ENCODE data around the gene OTUB1.
"Not testable (repeated sequence)": the region's sequence is repeated elsewhere in the genome, so short reads cannot be mapped to it uniquely, and the experiment has no call there.

The OTUB1 gene

GRCh38 chr11:63986156-63986931, at the start of gene OTUB1:
OTUB1 (plus strand) TSS chr11:63986438; CDS start chr11:63986457, 19 bp downstream.
- DNase-seq (ENCODE audit: low spot score): peak; percentile 84

DNA sequence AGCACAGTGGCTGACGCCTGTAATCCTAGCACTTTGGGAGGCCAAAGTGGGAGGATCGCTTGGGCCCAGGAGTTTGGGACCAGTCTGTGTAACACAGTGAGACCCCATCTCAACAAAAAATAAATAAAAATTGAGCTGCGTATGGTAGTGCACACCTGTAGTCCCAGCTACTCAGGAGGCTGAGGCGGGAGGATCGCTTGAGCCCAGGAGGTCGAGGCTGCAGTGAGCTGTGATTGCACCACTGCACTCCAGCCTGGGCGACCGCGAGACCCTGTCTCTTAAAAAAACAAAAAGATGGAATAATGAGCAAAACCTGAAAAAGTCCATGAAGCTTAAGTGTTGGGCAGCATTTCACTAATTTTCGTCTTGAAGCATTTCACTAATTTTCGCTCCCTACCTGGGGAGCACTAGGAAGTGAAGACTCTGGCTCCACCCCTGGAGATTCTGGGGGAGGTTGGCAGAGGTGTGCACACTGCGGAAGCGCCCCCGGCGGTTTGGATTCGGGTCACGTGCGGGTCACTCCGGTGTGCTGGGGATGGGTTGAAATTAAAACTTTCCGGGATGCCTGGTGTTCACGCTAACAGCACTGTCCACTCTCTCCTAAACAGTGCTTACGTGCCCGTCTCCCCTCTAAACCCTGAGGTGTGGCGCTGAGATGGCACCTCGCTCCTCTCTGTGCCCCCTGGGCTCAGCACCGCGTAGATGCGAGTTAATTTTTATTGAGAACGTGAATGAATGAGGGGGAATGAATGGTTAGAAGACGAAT, 48.3 kb upstream of the OTUB1 start:
- no peak for DNase-seq (ENCODE audit: low spot score)

DNA sequence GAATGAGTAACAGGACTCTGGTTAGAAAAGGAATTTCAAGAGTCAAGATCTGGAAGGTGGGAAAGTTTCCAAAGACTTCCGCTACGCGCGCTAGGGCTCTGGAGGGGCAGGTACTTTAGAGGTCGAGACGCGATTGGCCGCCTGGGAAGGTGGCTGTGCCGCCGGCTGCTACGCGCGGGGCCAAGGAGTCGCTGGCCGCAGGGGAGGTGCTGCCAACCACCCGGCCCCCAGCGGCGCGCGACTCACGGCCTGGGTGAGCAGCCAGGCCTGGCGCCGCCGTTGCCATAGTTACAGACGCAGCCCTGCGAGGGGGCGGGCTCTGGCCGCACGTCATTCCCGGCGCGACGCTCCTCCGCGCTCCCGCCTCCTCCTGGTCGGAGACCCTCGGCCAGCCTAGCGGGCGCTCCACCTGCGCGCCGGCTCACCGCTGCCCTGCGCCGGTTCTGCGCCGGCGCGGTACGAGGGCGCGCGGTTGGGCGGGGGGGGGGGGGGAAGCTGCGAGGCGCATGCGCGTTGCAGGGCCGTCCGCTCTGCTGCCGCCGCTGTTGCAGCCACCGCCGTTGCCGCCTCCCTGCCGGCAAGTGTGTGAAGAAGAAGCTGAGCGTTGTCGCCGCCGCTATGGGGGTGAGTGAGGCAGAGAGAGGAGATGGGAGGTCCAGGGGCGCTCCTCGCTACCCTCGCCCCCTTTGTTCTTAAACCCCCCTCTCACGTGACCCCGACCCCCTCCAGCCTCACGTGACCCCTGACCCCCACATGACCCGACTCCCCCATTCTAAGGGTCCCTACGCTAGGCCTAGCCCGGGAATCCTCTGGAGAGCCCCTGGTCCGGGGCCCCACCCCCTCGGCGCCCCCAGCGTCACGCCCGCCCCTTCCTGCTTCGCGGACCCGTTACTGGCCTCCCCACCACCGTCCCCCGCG, 47.5 kb upstream of the OTUB1 start, which contains the start of gene NAA40:
Gene NAA40 (plus strand): TSS at position 524 of the 918 bp plus-strand sequence. CDS start 95 bp downstream, at position 619.
- peak; percentile 93 for DNase-seq (ENCODE audit: low spot score)

DNA sequence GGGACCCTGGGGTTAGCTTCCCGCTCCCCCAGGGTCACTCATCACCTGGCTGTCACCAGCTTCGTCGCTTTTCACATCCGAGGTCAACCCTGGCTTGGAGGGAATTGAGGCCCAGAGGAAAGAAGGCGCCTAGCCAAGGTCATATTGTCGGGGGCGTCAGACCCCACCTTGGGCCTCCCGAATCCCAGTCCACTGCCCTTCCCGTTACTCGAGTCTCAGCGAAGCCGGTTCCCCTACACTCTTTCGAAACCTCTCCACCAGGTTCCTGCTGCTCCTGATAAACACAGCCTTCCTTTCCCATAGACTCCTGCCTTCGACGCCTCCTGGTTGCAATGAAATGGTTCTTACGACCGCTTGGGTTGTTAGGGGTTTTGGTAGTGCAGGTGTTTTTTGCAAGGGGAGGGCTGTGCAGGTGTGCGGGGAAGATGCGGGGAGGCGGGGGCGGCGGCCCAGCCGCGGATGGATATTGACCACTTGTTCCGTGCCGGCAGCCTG, 46.8 kb upstream of the OTUB1 start:
- no peak for DNase-seq (ENCODE audit: low spot score)

GRCh38 chr11:63940786-63941185, 45.5 kb upstream of the OTUB1 start:
- DNase-seq (ENCODE audit: low spot score): no peak

DNA sequence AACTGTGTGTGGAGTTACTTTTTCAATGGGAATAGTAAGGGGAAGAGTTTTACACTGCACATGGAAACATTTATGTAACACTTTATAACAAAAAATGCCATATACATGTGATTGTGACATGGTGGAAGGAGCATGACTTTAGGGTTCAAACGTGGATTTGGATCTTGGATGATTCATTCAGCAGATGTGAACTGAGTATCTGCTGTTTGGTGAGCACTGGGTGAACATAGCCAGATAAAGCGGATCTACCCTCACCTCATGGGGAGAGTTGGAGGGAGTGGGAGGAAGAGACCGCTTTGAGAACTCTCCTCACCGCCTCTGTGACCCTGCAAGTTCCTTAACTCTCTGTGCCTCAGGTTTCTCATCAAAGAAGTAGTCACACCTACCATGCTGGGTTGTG, 44.3 kb upstream of the OTUB1 start:
- no peak for DNase-seq (ENCODE audit: low spot score)

DNA sequence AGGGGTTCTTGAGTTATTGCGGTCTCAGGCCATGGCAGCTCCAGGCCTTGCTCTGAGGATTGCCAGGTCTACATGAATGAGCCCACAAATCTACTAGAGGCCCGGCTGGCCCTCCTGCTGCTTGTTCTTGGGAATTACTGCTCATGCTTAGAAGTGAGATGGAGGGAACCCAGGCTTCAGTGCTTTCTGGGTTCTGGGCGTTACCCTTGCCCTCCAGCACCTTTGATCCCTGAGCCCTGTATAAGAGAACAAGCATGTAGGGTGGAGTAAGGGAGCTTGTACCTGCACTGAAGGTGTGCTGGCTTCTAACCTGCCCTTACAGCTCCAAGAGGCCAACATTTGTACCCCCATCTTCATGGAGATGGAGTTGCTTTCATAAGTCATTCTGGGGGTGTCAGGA, 43.4 kb upstream of the OTUB1 start:
- DNase-seq (ENCODE audit: low spot score): no peak

DNA sequence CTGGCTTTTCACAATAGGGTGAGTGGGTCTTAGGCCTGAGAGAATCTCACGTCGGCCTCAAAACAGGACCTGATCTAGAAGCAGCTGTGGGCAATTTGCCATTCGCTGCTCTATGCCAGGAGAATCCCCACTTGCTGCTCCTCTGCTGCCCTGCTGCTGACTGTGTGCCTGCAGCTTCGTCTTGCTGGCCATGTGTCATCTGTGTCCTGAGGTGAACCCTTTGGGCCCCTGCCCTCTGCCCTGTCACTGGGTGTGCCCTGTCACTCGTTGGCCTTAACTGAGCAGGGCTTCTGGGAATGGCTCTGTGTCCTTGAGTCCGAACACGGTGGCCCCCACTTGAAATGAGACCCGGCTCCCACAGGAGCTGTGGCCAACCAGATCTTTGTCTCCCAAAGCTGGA, 41.3 kb upstream of the OTUB1 start:
- no peak for DNase-seq (ENCODE audit: low spot score)

DNA sequence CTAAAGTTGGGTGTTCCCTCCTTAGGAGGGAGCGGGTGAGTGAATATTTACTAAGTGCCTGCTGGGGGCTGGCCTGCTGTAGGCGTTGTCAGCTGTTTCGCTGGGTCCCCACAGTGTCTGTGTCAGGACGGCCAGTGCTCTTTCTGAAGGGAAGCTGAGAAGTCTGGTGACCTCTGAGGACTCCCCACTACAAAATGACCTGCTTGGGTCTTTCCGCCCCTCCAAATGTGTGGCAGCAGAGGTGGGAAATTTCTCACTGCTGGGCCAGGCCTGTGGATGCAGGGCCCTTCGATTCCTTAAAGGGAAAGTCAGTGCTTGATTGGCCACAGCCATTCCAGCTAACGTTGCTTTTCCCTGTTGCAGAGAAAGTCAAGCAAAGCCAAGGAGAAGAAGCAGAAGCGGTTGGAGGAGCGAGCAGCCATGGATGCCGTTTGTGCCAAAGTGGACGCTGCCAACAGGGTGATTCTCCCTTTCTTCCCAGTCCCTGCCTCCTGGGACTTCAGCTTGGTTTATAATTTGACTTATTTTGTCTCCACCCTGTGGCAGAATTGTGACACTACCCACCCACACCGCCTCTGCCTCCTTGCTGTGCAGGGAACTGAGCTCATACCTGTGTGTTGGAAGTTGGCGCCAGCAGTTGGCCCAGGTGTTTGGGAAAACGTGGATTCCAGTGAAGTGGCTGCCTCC, 40.6 kb upstream of the OTUB1 start:
- DNase-seq (ENCODE audit: low spot score): peak; percentile 48

DNA sequence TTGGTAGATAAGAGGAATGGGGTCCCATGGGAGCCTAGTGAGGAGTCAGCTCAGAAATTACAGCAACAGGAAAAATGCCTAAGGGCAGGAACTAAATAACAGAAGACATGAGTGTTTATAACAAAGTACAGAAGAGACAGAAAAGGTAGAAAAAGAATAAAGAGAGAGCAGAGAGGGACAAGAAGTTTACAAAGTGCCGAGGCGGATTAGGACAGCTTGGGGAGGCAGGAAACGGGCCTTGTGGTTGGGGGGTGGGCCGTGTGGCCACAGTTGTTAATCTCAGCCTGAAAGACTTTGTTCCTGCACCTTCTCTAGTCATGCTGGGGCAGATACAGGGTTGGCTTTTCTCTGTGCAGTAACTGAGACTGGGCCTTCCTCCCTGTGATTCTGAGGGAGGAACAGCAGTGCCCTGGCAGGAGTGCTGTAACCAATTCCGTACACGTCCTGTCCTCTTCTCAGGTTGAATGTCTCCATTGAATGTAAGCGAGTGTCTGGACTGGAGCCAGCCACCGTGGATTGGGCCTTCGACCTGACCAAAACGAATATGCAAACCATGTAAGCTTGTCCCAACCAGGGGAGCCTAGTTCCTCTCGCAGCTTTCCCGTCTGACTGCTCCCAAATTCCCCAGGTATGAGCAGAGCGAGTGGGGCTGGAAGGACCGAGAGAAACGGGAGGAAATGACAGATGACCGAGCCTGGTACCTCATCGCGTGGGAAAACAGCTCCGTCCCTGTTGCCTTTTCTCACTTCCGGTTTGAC, 34.3 kb upstream of the OTUB1 start:
- DNase-seq (ENCODE audit: low spot score): peak; percentile 29

DNA sequence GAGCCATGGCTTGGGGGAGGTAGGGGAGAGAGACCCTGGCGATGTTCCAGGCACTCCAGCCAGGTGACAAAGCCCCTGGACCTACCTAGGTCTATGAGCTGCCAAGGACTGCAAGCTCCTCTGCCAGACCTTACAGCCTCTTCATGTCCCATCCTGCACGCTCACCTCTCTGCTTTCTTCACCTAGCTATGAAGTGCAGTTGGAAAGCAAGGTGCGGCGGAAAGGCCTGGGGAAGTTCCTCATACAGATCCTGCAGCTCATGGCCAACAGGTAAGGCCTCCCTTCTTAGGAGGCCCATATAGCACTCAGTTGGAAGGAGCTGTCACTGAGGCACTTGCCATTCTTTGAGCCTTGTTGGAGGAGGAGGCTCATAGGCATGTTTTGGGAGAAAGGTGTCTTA, 33.7 kb upstream of the OTUB1 start:
- DNase-seq (ENCODE audit: low spot score): no peak

- no peak for DNase-seq (ENCODE audit: low spot score)
These were observed 28.2 kb upstream of the OTUB1 start for GRCh38 chr11:63958008-63958407.

DNA sequence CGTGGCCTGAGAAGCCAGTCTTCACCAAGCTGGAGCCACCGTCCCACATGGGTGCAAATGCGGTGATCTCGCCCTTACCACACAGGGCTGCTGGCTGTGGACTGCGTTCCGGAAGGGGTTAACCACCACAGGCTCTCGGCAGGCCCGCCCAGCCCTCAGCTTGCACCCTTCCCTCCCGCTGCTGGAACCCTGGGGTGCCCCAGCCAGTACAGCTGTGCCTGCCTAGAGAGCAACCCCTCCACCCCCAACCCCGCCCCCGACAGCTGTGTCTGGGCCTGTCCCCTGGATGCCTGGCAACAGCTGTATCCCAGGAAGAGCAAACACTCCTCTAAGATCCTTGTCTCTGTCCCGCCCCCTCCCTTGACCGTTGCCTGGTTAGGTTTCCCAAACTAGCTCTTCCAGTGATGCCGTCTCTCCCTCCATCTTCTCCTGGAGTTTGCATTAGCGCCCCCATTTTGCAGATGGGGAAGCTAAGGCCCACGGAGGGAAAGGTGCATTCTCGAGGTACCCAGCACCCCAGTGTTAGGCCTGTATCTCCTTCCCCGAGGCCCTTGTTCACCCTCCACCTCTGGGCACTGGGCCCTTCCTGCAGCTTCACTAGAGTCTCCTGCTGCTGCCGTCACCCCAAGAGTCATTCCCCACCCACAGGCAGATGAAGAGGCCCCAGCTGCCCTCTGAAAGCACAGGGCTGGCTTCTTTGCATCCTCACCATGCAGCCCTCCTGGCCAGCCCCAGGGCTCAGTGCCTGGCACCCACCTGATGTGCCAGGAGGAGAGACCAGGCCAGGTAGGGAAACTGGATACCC, 24.4 kb upstream of the OTUB1 start:
- DNase-seq (ENCODE audit: low spot score): no peak

DNA sequence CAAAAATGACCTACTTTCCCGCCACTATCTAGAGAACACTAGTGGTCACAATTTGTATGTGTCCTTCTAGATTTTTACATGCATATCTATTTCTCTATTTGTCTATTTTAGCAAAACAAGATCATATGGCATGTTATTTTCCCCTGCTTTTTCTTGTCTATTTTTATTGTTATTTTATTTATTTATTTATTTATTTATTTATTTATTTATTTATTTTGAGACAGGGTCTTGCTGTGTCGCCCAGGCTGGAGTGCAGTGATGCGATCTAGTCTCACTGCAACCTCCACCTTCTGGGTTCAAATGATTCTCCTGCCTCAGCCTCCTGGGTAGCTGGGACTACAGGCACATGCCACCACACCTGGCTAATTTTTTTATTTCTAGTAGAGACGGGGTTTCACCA, 22.3 kb upstream of the OTUB1 start:
- not testable (repeated sequence) for DNase-seq (ENCODE audit: low spot score)

- DNase-seq (ENCODE audit: low spot score): no peak
These were observed 19.8 kb upstream of the OTUB1 start for GRCh38 chr11:63966444-63966843.

DNA sequence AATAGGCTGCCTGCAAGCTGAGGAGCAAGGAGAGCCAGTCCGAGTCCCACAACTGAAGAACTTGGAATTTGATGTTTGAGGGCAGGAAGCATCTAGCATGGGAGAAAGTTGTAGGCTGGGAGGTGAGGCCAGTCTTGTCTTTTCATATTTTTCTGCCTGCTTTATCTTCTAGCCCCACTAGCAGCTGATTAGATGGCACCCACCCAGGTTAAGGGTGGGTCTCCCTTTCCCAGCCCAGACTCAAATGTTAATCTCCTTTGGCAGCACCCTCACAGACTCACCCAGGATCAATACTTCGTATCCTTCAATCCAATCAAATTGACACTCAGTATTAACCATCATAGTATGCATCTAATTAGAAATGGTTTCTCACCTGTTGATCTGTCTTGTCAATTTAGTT, 16.8 kb upstream of the OTUB1 start:
- DNase-seq (ENCODE audit: low spot score): no peak

- DNase-seq (ENCODE audit: low spot score): no peak
These were observed 15.3 kb upstream of the OTUB1 start for GRCh38 chr11:63970902-63971301.

- not testable (repeated sequence) for DNase-seq (ENCODE audit: low spot score)
These were observed 12.4 kb upstream of the OTUB1 start for GRCh38 chr11:63973912-63974258.

GRCh38 chr11:63974259-63975143, 11.7 kb upstream of the OTUB1 start, which contains the start of gene COX8A:
COX8A (plus strand) TSS chr11:63974620; CDS start chr11:63974681, 61 bp downstream.
- peak; percentile 97 for DNase-seq (ENCODE audit: low spot score)

All from CD4-positive, alpha-beta T cell treated with Interleukin-6 at 100 ng/mL for 8 hours (primary cell).